IMR-90 (cell line): ENCODE results near the gene RNF180. TPM values are rescaled to one million over a fixed set of nuclear protein-coding genes. Genes with fewer than 3 reads are reported as not detected.

Experiments
- ATAC-seq: fragments of 200-7000 bp; cut with Tn5 transposase; 2 replicates; pipeline ENCODE4 v1.9.1; 2020; ENCODE audit warnings: low read depth, mild to moderate bottlenecking, moderate library complexity
- BruUV-seq: library from RNA; stranded (reverse); fragments of 400-500 nt; replicated peaks from 2 replicates; lab custom pipeline; 2021; lab: Mats Ljungman, UMichigan
- CTCF ChIA-PET: fragments of 300-600 bp; formaldehyde crosslinking; extraction: SDS; loops from one replicate; lab custom pipeline; 2021; ENCODE audit warnings: antibody characterized with exemption; lab: Yijun Ruan, JAX
- POLR2A ChIA-PET: fragments of 300-600 bp; sonication (Branson Sonifier 250); formaldehyde crosslinking; loops from one replicate; lab custom pipeline; 2022; ENCODE audit warnings: antibody characterized with exemption; ENCODE audit not compliant: unreplicated experiment; lab: Charles Lee
- DNase-seq: peaks from one replicate; pipeline ENCODE4 v3.0.0; 2013
- H2AFZ ChIP-seq: replicated peaks from 2 replicates; pipeline ENCODE3; 2013; ENCODE audit warnings: low read length, mild to moderate bottlenecking; ENCODE audit not compliant: poor library complexity
- H2AK5ac ChIP-seq: 2 replicates; pipeline ENCODE4 v1.6.1; 2013; ENCODE audit warnings: low read depth, low read length, inconsistent platforms
- H2AK9ac ChIP-seq: replicated peaks from 2 replicates; pipeline ENCODE3; 2013; ENCODE audit warnings: mild to moderate bottlenecking, low read depth, low read length, moderate library complexity; ENCODE audit not compliant: poor library complexity
- H2BK120ac ChIP-seq: 2 replicates; pipeline ENCODE4 v1.6.1; 2013; ENCODE audit warnings: low read depth, low read length, inconsistent platforms
- H2BK15ac ChIP-seq: 3 replicates; pipeline ENCODE4 v1.6.1; 2013; ENCODE audit warnings: low read depth, low read length, inconsistent platforms
- H2BK20ac ChIP-seq: 2 replicates; pipeline ENCODE4 v1.6.1; 2013; ENCODE audit warnings: low read depth, mild to moderate bottlenecking, inconsistent platforms, low read length, moderate library complexity
- H2BK5ac ChIP-seq: 2 replicates; pipeline ENCODE4 v1.6.1; 2013; ENCODE audit warnings: mild to moderate bottlenecking, low read depth, low read length, inconsistent platforms; ENCODE audit not compliant: poor library complexity, severe bottlenecking
- H3K14ac ChIP-seq: replicated peaks from 2 replicates; pipeline ENCODE4 v1.6.1; 2013; ENCODE audit warnings: low read depth, low read length, inconsistent platforms
- H3K18ac ChIP-seq: 2 replicates; pipeline ENCODE4 v1.6.1; 2013; ENCODE audit warnings: low read depth, low read length, control low read depth
- H3K23ac ChIP-seq: 2 replicates; pipeline ENCODE4 v1.6.1; 2013; ENCODE audit warnings: low read depth, low read length, inconsistent platforms
- H3K27ac ChIP-seq: 2 replicates; pipeline ENCODE4 v1.5.1; 2013; ENCODE audit warnings: mild to moderate bottlenecking, control low read depth, low read length; ENCODE audit not compliant: insufficient read depth
- H3K27me3 ChIP-seq: 2 replicates; pipeline ENCODE4 v1.6.1; 2013; ENCODE audit warnings: low read length; ENCODE audit not compliant: control insufficient read depth, insufficient read depth
- H3K36me3 ChIP-seq: 2 replicates; pipeline ENCODE4 v1.6.1; 2013; ENCODE audit warnings: low read length, mixed read lengths; ENCODE audit not compliant: control insufficient read depth, insufficient read depth
- H3K4ac ChIP-seq: 2 replicates; pipeline ENCODE4 v1.6.1; 2013; ENCODE audit warnings: low read depth, low read length, inconsistent platforms
- H3K4me1 ChIP-seq: 2 replicates; pipeline ENCODE4 v1.6.1; 2013; ENCODE audit warnings: low read length, mixed read lengths; ENCODE audit not compliant: control insufficient read depth, insufficient read depth
- H3K4me2 ChIP-seq: 2 replicates; pipeline ENCODE4 v1.6.1; 2013; ENCODE audit warnings: low read depth, mild to moderate bottlenecking, control low read depth, low read length, moderate library complexity
- H3K4me3 ChIP-seq: 2 replicates; pipeline ENCODE4 v1.5.1; 2013; ENCODE audit warnings: low read depth, mild to moderate bottlenecking, control low read depth, low read length, moderate library complexity; ENCODE audit not compliant: insufficient read depth
- H3K56ac ChIP-seq: 2 replicates; pipeline ENCODE4 v1.6.1; 2013; ENCODE audit warnings: low read length, inconsistent platforms; ENCODE audit not compliant: insufficient read depth; ENCODE audit errors: extremely low read depth
- H3K79me1 ChIP-seq, 2 experiments: 2 replicates each; pipeline ENCODE4 v1.6.1; 2013; ENCODE audit warnings: low read length in 2 of 2, inconsistent platforms in 1 of 2, low read depth in 1 of 2
- H3K9ac ChIP-seq: 2 replicates; pipeline ENCODE4 v1.6.1; 2013; ENCODE audit warnings: low read depth, low read length, control low read depth
- H3K9me1 ChIP-seq: 2 replicates; pipeline ENCODE4 v1.6.1; 2013; ENCODE audit warnings: low read length, inconsistent platforms; ENCODE audit not compliant: insufficient read depth
- H3K9me3 ChIP-seq: 2 replicates; pipeline ENCODE4 v1.6.1; 2013; ENCODE audit warnings: low read length; ENCODE audit not compliant: control insufficient read depth, insufficient read depth
- H4K20me1 ChIP-seq: 2 replicates; pipeline ENCODE4 v1.6.1; 2013; ENCODE audit warnings: low read length, inconsistent platforms; ENCODE audit not compliant: insufficient read depth
- H4K5ac ChIP-seq: 2 replicates; pipeline ENCODE4 v1.6.1; 2013; ENCODE audit warnings: mild to moderate bottlenecking, low read depth, low read length, control low read depth
- H4K8ac ChIP-seq, 2 experiments: 2 replicates each; pipeline ENCODE4 v1.6.1; 2013; ENCODE audit warnings: low read depth in 2 of 2, low read length in 2 of 2, control low read depth in 1 of 2, inconsistent platforms in 1 of 2
- H4K91ac ChIP-seq: 2 replicates; pipeline ENCODE4 v1.6.1; 2013; ENCODE audit warnings: low read depth, low read length, inconsistent platforms; ENCODE audit not compliant: insufficient read depth
- BHLHE40 ChIP-seq: fragments of 150-350 bp; IDR thresholded peaks from 2 replicates; pipeline ENCODE4 v1.6.1; 2016; ENCODE audit warnings: mild to moderate bottlenecking, low read depth, low read length
- CEBPB ChIP-seq: IDR thresholded peaks from 2 replicates; pipeline ENCODE4 v1.6.1; 2012; ENCODE audit warnings: low read depth, low read length, improper control_type of control experiment
- CHD1 ChIP-seq: IDR thresholded peaks from 2 replicates; pipeline ENCODE4 v1.6.1; 2012; ENCODE audit warnings: low read depth, low read length, improper control_type of control experiment
- CTCF ChIP-seq: conservative IDR thresholded peaks from 2 replicates; pipeline ENCODE4 v1.5.1; 2012; ENCODE audit warnings: mild to moderate bottlenecking, low read depth, low read length, improper control_type of control experiment
- ELK1 ChIP-seq: fragments of 150-350 bp; IDR thresholded peaks from 2 replicates; pipeline ENCODE4 v1.6.1; 2016; ENCODE audit warnings: low read depth, mild to moderate bottlenecking, low read length, moderate library complexity, borderline replicate concordance
- FOS ChIP-seq: fragments of 150-350 bp; IDR thresholded peaks from 2 replicates; pipeline ENCODE4 v1.6.1; 2016; ENCODE audit warnings: low read depth, low read length
- MAFK ChIP-seq: IDR thresholded peaks from 2 replicates; pipeline ENCODE4 v1.6.1; 2012; ENCODE audit warnings: low read depth, low read length, improper control_type of control experiment
- MAZ ChIP-seq: IDR thresholded peaks from 2 replicates; pipeline ENCODE4 v1.6.1; 2012; ENCODE audit warnings: low read depth, mild to moderate bottlenecking, low read length, improper control_type of control experiment, moderate library complexity, borderline replicate concordance
- MXI1 ChIP-seq: IDR thresholded peaks from 2 replicates; pipeline ENCODE4 v1.6.1; 2012; ENCODE audit warnings: low read depth, mild to moderate bottlenecking, low read length, moderate library complexity, borderline replicate concordance
- NFE2L2 ChIP-seq: fragments of 150-350 bp; IDR thresholded peaks from 2 replicates; pipeline ENCODE4 v1.6.1; 2016; ENCODE audit warnings: low read depth, mild to moderate bottlenecking, low read length
- POLR2A ChIP-seq: IDR thresholded peaks from 2 replicates; pipeline ENCODE4 v1.6.1; 2012; ENCODE audit warnings: mild to moderate bottlenecking, low read depth, low read length
- RAD21 ChIP-seq: IDR thresholded peaks from 2 replicates; pipeline ENCODE4 v1.6.1; 2012; ENCODE audit warnings: low read length, improper control_type of control experiment
- RCOR1 ChIP-seq: IDR thresholded peaks from 2 replicates; pipeline ENCODE4 v1.6.1; 2012; ENCODE audit warnings: mild to moderate bottlenecking, low read length, improper control_type of control experiment; ENCODE audit not compliant: insufficient replicate concordance
- RFX5 ChIP-seq: IDR thresholded peaks from 2 replicates; pipeline ENCODE4 v1.8.0; 2012; ENCODE audit warnings: low read depth, mild to moderate bottlenecking, low read length, moderate library complexity
- SMC3 ChIP-seq: fragments of 150-350 bp; IDR thresholded peaks from 2 replicates; pipeline ENCODE4 v1.6.1; 2016; ENCODE audit warnings: low read depth, mild to moderate bottlenecking, antibody characterized with exemption, low read length, moderate library complexity
- USF2 ChIP-seq: fragments of 150-350 bp; IDR thresholded peaks from 2 replicates; pipeline ENCODE4 v1.6.1; 2017; ENCODE audit warnings: mild to moderate bottlenecking, antibody characterized with exemption, low read length, low read depth
- WGBS, 2 experiments: methylation state at CpG; one replicate each; pipeline versions ENCODE4 v1.1.5 to v1.1.7; 2013; ENCODE audit warnings: missing lambda C conversion rate in 2 of 2; ENCODE audit not compliant: insufficient read length in 1 of 2; ENCODE audit errors: extremely low coverage in 2 of 2; 5-methylcytosine and 5-hydroxymethylcytosine counted together
- dilution Hi-C: fragments of 300-500 bp; cut with HindIII; formaldehyde crosslinking; loops from one replicate; pipeline ENCODE4 v1.14.3; 2018; ENCODE audit warnings: low sequenced_read_pairs; ENCODE audit not compliant: unreplicated experiment
- in situ Hi-C: fragments of 300-500 bp; cut with MboI; formaldehyde crosslinking; loops from 3 replicates; pipeline ENCODE4 v1.14.3; 2019; ENCODE audit warnings: low sequenced_read_pairs, inconsistent platforms, mixed read lengths
- intact Hi-C: fragments of 100-400 bp; cut with micrococcal nuclease; formaldehyde crosslinking; loops from 2 replicates; pipeline ENCODE4 v1.10.0; 2022
- polyA plus RNA-seq, 3 experiments: library from polyadenylated mRNA; depleted of rRNA; stranded (reverse); fragments of >200 nt; gene quantifications; 2 replicates each; pipeline ENCODE4 v1.2.3, GENCODE V29; 2012; ENCODE audit warnings: low replicate concordance in 1 of 3
- total RNA-seq: library from RNA; depleted of rRNA; stranded (reverse); fragments of >200 nt; gene quantifications from 2 replicates; pipeline ENCODE4 v1.2.3, GENCODE V29; 2012

The RNF180 gene
- total and polyA plus RNA-seq, 2 of the 4 experiments (the other 2 are of a cell fraction): 0.02 to 0.36 TPM

GRCh38 chr5:64160201-64160600 is 5.4 kb upstream of the RNF180 start:
- Histone ChIP-seq H3K4me1 (no peaks in the 10 kb centered on the region), H3K4ac (no peak overlapping the region), H3K27me3 (peaks cover 2% of the 10 kb centered on the region; the same call in 1 of the 2 replicates), H2AK9ac (no peak overlapping the region), H2AK5ac (no peak overlapping the region), H4K91ac (no peak overlapping the region), H4K8ac (no peak overlapping the region), H4K20me1 (no peaks in the 10 kb centered on the region), H3K36me3 (no peaks in the 10 kb centered on the region), H3K56ac (no peak overlapping the region), H3K14ac (no peak overlapping the region), H3K9me3 (no peaks in the 10 kb centered on the region), H4K5ac (no peak overlapping the region), H2BK15ac (no peak overlapping the region), H3K79me1 (no peaks in the 10 kb centered on the region), H3K18ac (no peak overlapping the region), H2BK20ac (no peak overlapping the region), H3K27ac (no peak overlapping the region), H3K4me2 (no peak overlapping the region), H2BK120ac (no peak overlapping the region), H3K9ac (no peak overlapping the region), H3K4me3 (no peak overlapping the region), H2AFZ (no peak overlapping the region), H3K23ac (no peak overlapping the region), H3K9me1 (no peaks in the 10 kb centered on the region), H2BK5ac (no peak overlapping the region)
- in situ Hi-C loops (no loop called here), intact Hi-C loops (no loop called here), dilution Hi-C loops (no loop called here)
- TF ChIP-seq SMC3: no peak
- no peak for TF ChIP-seq MAZ
- TF ChIP-seq USF2: no peak
- no peak for TF ChIP-seq RFX5
- no peak for TF ChIP-seq NFE2L2
- no peak for TF ChIP-seq MAFK
- no peak for TF ChIP-seq RCOR1
- TF ChIP-seq MXI1: no peak
- TF ChIP-seq ELK1: no peak
- TF ChIP-seq RAD21: no peak
- TF ChIP-seq CEBPB: no peak
- no peak for TF ChIP-seq FOS
- TF ChIP-seq CHD1: no peak
- TF ChIP-seq BHLHE40: no peak
- no peak for TF ChIP-seq CTCF
- TF ChIP-seq POLR2A: no peak
- 70% methylated on average over 2 of the region's 6 CpGs; no CpG with 5 or more reads in 1 of the 2 experiments for WGBS, 2 experiments
- DNase-seq: no peak
- no TSS peak for BruUV-seq
- ChIA-PET CTCF (interaction anchor here (1.5 kb wide), 1 partner anchor 12 kb away, joined by 5 read pairs; no protein-coding TSS in a partner anchor), POLR2A (no interaction called here)
- no peak for ATAC-seq
